SK-N-MC (cell line): ENCODE data around the gene CARD6.
"Not testable (repeated sequence)": the region's sequence is repeated elsewhere in the genome, so short reads cannot be mapped to it uniquely, and the experiment has no call there.

Source experiments
- DNase-seq: peaks from one replicate; pipeline ENCODE4 v3.0.0-alpha.2; 2011; ENCODE audit warnings: low read depth, low spot score
- H3K27ac ChIP-seq: fragments of 200-600 bp; sonication (generic); 2 replicates; pipeline ENCODE4 v1.5.1; 2016; ENCODE audit warnings: mixed run types
- H3K36me3 ChIP-seq: fragments of 200-600 bp; sonication (generic); 2 replicates; pipeline ENCODE4 v1.6.1; 2017; ENCODE audit warnings: antibody characterized with exemption, low read length, mixed read lengths; ENCODE audit not compliant: insufficient read depth
- H3K4me3 ChIP-seq: fragments of 200-600 bp; sonication (generic); 2 replicates; pipeline ENCODE4 v1.5.1; 2016
- H3K9ac ChIP-seq: fragments of 200-600 bp; sonication (generic); 2 replicates; pipeline ENCODE4 v1.8.0; 2017; ENCODE audit warnings: mixed run types, mixed read lengths; ENCODE audit not compliant: insufficient read length
- H3K9me3 ChIP-seq: fragments of 200-600 bp; sonication (generic); 2 replicates; pipeline ENCODE4 v1.6.1; 2017; ENCODE audit warnings: low read depth, mild to moderate bottlenecking, antibody characterized with exemption, low read length, moderate library complexity, mixed read lengths
- EZH2 ChIP-seq: fragments of 200-600 bp; sonication (generic); IDR thresholded peaks from one replicate; pipeline ENCODE4 v1.6.1; 2017; ENCODE audit warnings: antibody characterized with exemption
- FOXP2 ChIP-seq: optimal IDR thresholded peaks from 2 replicates; pipeline ENCODE3; 2011; ENCODE audit warnings: mild to moderate bottlenecking, moderate library complexity; ENCODE audit not compliant: insufficient read depth; ENCODE audit errors: extremely low read length, control extremely low read depth
- POLR2AphosphoS5 ChIP-seq: IDR thresholded peaks from 2 replicates; pipeline ENCODE4 v1.6.1; 2012; ENCODE audit warnings: mild to moderate bottlenecking, low read depth, low read length, borderline replicate concordance

CARD6 gene

DNA sequence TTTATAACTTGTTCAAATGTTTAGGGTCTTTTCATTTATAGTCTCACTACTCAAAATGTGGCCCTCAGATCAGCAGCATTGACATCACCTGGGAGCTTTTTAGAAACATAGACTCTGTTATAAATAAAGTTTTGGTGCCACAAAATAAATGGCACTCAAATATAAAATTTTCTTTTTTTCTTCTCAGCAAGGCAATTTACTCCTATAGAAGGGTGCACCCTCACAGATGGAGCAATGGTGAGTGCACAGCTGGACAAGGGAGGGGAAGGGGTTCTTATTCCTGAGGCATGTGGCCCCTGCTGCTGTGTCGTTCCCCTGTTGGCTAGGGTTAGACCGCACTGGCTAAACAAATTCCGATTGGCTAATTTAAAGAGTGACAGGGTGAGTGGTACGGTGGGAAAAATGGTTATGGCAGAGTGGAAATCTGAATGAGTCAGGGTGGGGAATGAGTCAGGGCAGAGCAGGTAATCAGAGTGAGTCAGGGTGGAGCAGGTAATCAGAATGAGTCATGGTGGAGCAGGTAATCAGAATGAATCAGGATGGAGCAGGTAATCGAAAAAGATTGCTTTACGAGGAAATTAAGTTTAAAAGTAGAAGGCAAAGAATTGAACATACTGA is 36.3 kb downstream of the CARD6 start:
- Histone ChIP-seq H3K9me3 (peaks cover 7% of the 10 kb centered on the region; the same call in 1 of the 2 replicates), H3K4me3 (no peak overlapping the region), H3K27ac (no peak overlapping the region), H3K9ac (no peak overlapping the region), H3K36me3 (no peaks in the 10 kb centered on the region)
- TF ChIP-seq EZH2 (no peak), POLR2AphosphoS5 (no peak), FOXP2 (no peak)
- DNase-seq: no peak

- Histone ChIP-seq H3K36me3 (no peaks in the 10 kb centered on the region), H3K9ac (no peak overlapping the region), H3K4me3 (no peak overlapping the region), H3K9me3 (peaks cover 7% of the 10 kb centered on the region; the same call in 1 of the 2 replicates), H3K27ac (no peak overlapping the region)
- TF ChIP-seq FOXP2: no peak
- TF ChIP-seq EZH2: no peak
- TF ChIP-seq POLR2AphosphoS5: no peak
- DNase-seq: peak; percentile 34
Observed at GRCh38 chr5:40879163-40879942, 38.2 kb downstream of the CARD6 start.

GRCh38 chr5:40882291-40882690 is 41.1 kb downstream of the CARD6 start:
- Histone ChIP-seq H3K36me3 (no peaks in the 10 kb centered on the region), H3K9me3 (peaks cover 3% of the 10 kb centered on the region; the same call in 1 of the 2 replicates), H3K9ac (no peak overlapping the region), H3K4me3 (no peak overlapping the region), H3K27ac (no peak overlapping the region)
- TF ChIP-seq EZH2 (no peak), FOXP2 (no peak), POLR2AphosphoS5 (no peak)
- DNase-seq: no peak

GRCh38 chr5:40883051-40883450 is 41.9 kb downstream of the CARD6 start:
- H3K9me3 ChIP-seq, H3K9ac ChIP-seq, H3K4me3 ChIP-seq, H3K36me3 ChIP-seq, DNase-seq, H3K27ac ChIP-seq: not testable (repeated sequence)

- not testable (repeated sequence) for H3K4me3 ChIP-seq, DNase-seq, H3K9ac ChIP-seq, H3K36me3 ChIP-seq, H3K27ac ChIP-seq, H3K9me3 ChIP-seq
Observed at GRCh38 chr5:40895440-40896425, 54.6 kb downstream of the CARD6 start.

DNA sequence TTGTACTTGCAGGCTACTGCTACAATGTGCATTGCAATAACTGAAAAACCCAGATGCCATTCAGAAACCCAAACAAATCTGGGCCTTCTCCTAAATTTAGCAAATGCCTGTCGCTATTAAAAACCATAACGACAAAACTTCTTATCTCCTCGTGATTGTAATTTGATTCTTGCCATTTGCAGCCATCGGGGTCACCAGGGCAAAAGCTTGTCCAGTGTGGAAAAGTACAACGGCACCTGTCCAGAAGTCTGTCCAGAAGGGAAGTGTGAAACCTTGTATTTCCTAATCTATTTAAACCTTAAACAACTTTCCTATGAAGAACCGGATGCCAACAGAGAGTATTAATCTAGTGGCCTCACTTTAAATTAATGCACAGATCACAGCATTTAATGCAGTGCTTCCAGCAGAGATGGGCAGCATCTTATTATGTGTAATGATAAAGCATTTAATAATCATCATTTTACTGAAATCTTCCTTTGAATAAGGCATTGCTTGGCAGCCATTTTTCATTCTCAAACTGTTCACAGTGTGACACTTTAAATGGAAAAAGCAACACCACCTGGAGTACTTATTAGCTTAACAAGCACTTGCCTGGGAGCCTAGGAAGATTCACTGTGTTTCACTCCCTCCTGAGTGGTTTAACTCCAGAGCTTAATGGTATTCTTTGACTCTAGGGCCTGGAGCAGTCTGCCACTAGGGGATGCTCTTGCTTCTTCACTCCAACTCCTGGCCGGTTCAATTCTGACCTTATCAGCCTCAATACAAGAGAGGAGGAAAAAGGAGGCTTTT is 63.2 kb downstream of the CARD6 start:
- H3K9me3 ChIP-seq: no peaks in the 10 kb centered on the region
- TF ChIP-seq EZH2 (no peak), FOXP2 (no peak), POLR2AphosphoS5 (no peak)
- H3K36me3 ChIP-seq: no peaks in the 10 kb centered on the region
- H3K4me3 ChIP-seq: peak overlapping the region; percentile 58
- peak; percentile 88 for DNase-seq
- peak overlapping the region; percentile 29 for H3K9ac ChIP-seq
- H3K27ac ChIP-seq: peak overlapping the region; percentile 95

DNA sequence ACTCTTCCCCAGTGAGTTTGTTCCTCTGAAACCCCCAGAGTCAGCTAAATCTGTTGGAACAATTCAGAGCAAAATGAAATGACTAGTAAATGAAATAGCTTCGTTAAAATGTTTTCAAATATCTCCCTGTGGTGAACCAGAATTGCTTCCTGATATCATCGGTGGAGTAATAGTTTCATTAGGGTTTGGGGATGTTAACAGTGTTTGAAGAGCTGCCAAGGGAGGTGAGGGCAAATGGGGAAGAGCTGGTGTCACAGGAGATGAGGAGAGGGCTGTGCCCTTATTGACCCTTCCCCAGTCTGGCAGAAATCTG is 63.8 kb downstream of the CARD6 start:
- peak overlapping the region; percentile 95 for H3K27ac ChIP-seq
- TF ChIP-seq FOXP2: no peak
- no peak for TF ChIP-seq POLR2AphosphoS5
- no peak for TF ChIP-seq EZH2
- peak overlapping the region; percentile 27 for H3K9ac ChIP-seq
- H3K9me3 ChIP-seq: no peaks in the 10 kb centered on the region
- H3K4me3 ChIP-seq: peak overlapping the region; percentile 58
- H3K36me3 ChIP-seq: no peaks in the 10 kb centered on the region
- no peak for DNase-seq

DNA sequence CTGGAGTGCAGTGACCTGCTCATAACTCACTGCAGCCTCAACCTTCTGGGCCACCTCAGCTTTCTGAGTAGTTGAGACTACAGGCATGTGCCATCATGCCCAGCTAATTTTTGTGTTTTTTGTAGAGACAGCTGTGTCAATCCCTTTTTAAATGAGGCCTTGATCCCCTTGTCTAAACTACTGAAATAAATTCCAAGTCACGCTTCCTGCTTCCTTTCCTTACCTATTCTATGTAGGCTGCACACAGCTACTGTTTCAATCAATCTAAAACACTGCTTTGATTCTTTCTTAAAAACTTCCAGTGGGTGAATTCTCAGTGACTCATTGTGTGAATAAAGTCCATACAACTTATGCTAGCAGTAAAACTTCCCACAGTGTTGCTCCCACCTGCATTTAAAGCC is 65.2 kb downstream of the CARD6 start:
- Histone ChIP-seq H3K36me3 (no peaks in the 10 kb centered on the region), H3K9me3 (no peaks in the 10 kb centered on the region), H3K4me3 (no peak overlapping the region), H3K27ac (no peak overlapping the region), H3K9ac (no peak overlapping the region)
- TF ChIP-seq POLR2AphosphoS5 (no peak), FOXP2 (no peak), EZH2 (no peak)
- no peak for DNase-seq
